ENCODE measurements around the gene CHST1.

Gene CHST1

DNA sequence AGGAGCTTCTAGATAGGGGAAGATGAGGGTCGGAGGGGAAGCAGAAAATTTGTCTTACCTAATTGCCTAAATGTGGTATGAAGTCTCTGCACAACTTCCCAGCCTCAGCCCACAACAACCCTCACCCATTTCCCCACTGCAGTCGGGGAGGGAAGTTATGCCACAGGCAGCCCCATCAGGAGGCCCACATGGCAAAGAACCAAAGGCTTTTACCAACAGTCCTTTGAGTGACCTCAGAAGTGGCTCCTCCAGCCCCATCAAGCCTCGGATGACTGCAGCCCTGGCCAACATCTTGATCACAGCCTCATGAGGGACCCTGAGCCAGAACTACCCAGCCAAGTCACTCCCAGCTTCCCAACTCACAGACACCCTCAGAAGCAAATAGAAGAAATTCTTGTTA lies 54.8 kb downstream of the CHST1 start:
- no peak for DNase-seq (ENCODE audit: extremely low read depth, low read depth)
- TF ChIP-seq, protein P1, sequence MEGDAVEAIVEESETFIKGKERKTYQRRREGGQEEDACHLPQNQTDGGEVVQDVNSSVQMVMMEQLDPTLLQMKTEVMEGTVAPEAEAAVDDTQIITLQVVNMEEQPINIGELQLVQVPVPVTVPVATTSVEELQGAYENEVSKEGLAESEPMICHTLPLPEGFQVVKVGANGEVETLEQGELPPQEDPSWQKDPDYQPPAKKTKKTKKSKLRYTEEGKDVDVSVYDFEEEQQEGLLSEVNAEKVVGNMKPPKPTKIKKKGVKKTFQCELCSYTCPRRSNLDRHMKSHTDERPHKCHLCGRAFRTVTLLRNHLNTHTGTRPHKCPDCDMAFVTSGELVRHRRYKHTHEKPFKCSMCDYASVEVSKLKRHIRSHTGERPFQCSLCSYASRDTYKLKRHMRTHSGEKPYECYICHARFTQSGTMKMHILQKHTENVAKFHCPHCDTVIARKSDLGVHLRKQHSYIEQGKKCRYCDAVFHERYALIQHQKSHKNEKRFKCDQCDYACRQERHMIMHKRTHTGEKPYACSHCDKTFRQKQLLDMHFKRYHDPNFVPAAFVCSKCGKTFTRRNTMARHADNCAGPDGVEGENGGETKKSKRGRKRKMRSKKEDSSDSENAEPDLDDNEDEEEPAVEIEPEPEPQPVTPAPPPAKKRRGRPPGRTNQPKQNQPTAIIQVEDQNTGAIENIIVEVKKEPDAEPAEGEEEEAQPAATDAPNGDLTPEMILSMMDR (IDR thresholded peaks at IDR 0.05; ENCODE audit: low read depth, low read length) = no peak

DNA sequence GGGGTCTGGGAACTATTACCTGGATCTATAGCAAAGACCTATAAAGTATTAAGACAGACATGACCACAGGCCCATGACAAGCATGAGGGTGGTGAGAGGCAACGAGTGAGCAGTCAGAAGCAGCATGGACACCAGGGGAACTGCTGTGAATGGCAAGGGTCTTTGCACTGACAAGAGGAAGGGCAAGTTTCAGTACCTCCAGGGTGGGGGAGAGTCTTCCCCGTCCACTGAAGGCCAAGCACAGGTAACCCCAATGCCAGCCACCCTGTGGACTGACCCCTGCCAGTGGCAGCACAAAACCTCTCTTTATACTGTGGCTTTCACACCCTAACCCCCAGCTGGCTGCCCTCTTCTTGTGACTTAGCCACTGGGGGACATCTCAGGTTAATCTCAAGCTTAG lies 55.5 kb downstream of the CHST1 start:
- no peak for DNase-seq (ENCODE audit: extremely low read depth, low read depth)
- TF ChIP-seq, protein P1 (IDR thresholded peaks at IDR 0.05; ENCODE audit: low read depth, low read length) = no peak

DNA sequence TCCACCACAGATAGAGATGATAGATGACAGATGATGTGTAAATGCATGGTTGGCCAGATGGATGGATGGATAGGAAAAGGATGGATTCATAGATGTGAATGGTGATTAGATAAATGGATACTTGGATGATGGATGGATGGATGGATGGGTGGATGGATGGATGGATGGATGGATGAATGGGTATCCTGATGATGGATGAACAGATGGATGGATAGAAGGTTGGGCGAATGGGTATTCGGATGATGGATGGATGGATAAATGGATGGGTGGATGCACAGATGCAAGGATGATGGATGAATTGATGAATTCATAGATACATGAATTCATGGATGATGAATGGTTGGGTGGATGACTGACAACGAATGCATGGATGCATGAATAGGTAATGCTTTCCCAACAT lies 56.1 kb downstream of the CHST1 start:
- DNase-seq (ENCODE audit: extremely low read depth, low read depth) = no peak
- TF ChIP-seq, protein P1 (IDR thresholded peaks at IDR 0.05; ENCODE audit: low read depth, low read length) = no peak

DNA sequence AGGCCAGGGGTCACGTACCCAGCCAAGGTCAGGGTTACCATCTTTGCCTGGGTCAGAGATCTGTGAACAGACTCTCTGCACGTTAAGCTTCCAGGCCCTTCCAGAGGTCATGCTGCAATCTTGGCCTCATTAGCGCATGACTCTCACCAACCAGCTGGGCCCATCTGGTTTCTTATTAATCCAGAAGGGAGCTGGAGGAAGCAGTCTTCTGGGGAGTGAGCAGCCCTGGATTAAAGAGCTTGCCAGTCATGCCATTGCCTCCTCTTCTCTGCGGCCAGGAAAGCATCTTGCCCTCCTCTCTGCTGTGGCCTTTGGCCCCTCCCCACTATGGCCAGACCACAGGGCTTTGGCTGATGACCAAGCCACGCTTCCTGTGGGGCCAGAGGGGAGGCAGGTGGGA lies 57.4 kb downstream of the CHST1 start:
- no peak for DNase-seq (ENCODE audit: extremely low read depth, low read depth)
- TF ChIP-seq, protein P1 (IDR thresholded peaks at IDR 0.05; ENCODE audit: low read depth, low read length) = no peak

DNA sequence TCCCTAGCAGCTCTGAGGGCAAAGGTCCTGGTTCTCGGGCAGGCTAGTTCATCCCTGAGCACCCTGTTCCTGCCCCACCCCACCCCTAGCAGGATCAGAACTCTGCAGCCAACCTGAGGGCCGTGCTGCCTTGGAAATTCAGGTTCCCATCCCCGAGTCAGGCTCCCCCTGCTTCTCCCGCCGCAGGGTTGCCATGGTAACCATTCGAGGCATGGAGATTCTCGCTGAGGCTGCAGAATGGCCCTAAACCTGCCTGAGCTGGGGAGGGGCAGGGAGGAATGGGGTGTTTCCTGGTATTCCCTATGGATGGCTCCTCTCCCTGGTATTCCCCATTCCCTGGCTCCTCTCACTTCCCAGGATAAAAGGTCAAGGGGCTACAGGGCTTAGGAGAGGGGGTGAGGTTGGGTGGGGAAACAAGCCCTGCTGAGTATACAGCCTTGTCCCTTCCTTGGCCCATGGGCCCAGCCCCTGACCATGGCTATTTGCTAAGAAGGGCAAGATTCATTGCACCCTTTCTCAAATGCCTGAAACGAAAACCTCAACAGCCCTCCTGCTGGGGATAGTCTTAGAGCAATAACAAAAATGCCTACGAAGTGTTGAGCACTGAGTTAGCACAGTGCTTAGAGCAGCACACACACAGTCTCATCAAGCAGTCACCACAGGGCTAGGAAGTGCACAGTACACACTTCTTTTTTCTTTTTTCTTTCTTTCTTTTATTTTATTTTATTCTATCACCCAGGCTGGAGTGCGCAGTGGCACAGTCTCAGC lies 58.7 kb downstream of the CHST1 start:
- TF ChIP-seq, protein P1 (IDR thresholded peaks at IDR 0.05; ENCODE audit: low read depth, low read length) = no peak
- DNase-seq (ENCODE audit: extremely low read depth, low read depth) = no peak

DNA sequence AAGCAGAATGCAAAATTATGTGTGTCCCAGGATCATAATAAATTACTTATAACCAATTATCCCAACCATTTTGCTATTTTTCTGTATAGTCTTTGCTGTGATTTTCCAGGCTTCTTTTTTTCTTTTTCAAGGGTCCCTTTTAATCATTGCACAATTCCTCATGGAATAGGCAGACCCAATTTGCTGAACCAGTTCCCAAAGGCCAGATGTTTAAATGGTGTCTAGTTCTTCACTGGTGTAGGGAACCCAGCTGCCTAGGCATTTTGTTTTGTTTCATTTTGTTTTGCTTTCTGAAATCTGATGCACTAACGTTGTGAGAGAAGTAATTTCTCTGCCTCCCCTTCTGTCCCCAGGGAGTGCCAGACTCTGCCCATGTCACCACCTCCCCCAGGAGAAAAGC lies 60.4 kb downstream of the CHST1 start:
- TF ChIP-seq, protein P1 (IDR thresholded peaks at IDR 0.05; ENCODE audit: low read depth, low read length) = no peak
- no peak for DNase-seq (ENCODE audit: extremely low read depth, low read depth)

DNA sequence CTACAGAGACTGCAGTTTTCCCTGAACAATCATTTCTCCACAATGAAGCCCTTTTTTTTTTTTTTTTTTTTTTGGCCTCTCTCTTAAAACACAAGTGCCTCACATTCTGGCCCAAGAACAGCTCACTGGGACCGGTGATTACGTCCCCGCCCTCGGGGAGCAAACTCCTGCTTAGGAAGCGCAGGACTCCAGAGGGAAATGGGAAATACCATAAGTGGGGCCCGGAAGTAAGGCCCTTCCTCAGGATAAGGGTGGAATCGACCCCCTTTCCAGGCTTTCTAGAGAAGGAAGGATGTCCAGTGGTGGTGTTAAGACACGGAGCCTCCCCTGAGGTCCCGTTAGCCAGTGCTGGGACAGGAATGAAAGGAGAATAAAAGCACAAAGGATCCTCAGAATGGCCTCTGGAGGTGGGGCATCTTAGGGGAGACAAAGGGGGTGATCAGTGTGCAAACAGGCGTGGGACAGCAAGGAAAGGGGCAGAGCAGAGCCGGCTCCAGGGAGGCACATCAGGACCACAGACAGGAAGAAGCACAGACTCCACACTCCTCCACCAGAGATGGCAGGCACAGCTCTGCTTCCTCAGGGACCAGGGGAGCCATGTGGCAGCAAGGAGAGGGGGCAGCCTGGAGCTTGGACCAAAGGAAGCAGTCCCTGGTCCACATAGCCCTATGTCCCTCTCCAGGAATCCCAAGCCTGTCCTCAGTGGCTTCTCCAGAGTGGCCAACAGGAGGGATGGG lies 61.3 kb downstream of the CHST1 start:
- DNase-seq (ENCODE audit: extremely low read depth, low read depth) = no peak
- TF ChIP-seq, protein P1 (IDR thresholded peaks at IDR 0.05; ENCODE audit: low read depth, low read length) = no peak
